ENCODE data around the gene PEX12.

Gene PEX12

DNA sequence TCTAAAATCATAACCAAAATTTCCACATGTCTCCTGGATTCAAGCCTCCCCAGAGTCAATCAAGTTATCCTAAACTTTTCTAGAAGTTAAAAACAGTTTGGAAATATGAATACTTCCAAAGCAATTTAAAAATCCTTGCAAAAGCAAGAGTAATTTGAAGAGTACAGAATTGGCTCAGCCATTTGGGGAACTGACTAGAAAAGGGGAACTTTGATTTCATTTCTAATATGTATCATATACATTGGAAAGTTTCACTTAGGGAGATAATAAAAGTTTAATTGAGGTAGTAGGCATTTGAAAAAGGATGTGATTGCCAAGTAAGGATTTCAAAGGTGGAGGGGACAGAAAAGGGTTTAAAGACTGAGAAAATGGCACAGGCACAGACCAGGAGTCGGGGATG is 31.9 kb downstream of the PEX12 start:
- TF ChIP-seq, protein P1, sequence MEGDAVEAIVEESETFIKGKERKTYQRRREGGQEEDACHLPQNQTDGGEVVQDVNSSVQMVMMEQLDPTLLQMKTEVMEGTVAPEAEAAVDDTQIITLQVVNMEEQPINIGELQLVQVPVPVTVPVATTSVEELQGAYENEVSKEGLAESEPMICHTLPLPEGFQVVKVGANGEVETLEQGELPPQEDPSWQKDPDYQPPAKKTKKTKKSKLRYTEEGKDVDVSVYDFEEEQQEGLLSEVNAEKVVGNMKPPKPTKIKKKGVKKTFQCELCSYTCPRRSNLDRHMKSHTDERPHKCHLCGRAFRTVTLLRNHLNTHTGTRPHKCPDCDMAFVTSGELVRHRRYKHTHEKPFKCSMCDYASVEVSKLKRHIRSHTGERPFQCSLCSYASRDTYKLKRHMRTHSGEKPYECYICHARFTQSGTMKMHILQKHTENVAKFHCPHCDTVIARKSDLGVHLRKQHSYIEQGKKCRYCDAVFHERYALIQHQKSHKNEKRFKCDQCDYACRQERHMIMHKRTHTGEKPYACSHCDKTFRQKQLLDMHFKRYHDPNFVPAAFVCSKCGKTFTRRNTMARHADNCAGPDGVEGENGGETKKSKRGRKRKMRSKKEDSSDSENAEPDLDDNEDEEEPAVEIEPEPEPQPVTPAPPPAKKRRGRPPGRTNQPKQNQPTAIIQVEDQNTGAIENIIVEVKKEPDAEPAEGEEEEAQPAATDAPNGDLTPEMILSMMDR (IDR thresholded peaks at IDR 0.05; ENCODE audit: insufficient read depth, low read length), result no peak
- TF ChIP-seq SPI1 (IDR thresholded peaks at IDR 0.05; ENCODE audit: borderline replicate concordance, low read depth), result peak; percentile 54; the same call in 1 of the 2 replicates
- Histone ChIP-seq H3K27me3 (ENCODE audit: insufficient read depth, poor library complexity, severe bottlenecking) (no peaks in the 10 kb centered on the region), H3K27ac (replicated peaks) (no peak overlapping the region), H3K4me3 (replicated peaks; ENCODE audit: insufficient read depth, low read length) (no peak overlapping the region)
- no peak for DNase-seq (ENCODE audit: low read depth in 1 of 2, low spot score in 1 of 2)

DNA sequence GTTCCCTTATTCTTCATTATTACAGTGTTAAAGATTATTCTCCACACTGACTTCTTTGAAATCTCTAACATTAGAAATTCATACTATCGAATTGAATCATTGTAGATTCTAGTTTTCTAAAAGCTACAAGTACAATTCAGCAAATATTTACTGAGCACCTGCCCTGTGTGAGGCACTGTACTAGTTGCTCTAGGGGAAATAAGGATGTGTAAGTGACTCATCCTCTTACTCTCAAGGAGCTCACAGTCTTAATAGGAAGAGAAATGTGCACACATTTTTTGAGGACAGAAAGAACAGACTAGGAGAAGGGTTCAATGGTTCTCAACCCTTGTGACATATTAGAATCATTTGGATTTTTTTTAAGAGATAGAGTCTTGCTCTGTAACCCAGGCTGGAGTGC is 33.2 kb downstream of the PEX12 start:
- H3K27me3 ChIP-seq (ENCODE audit: insufficient read depth, poor library complexity, severe bottlenecking), result no peaks in the 10 kb centered on the region
- TF ChIP-seq POLR2AphosphoS5 (IDR thresholded peaks at IDR 0.05; ENCODE audit: low read depth), result no peak
- TF ChIP-seq GABPA (IDR thresholded peaks at IDR 0.05; ENCODE audit: low read depth), result no peak
- TF ChIP-seq, protein P2, sequence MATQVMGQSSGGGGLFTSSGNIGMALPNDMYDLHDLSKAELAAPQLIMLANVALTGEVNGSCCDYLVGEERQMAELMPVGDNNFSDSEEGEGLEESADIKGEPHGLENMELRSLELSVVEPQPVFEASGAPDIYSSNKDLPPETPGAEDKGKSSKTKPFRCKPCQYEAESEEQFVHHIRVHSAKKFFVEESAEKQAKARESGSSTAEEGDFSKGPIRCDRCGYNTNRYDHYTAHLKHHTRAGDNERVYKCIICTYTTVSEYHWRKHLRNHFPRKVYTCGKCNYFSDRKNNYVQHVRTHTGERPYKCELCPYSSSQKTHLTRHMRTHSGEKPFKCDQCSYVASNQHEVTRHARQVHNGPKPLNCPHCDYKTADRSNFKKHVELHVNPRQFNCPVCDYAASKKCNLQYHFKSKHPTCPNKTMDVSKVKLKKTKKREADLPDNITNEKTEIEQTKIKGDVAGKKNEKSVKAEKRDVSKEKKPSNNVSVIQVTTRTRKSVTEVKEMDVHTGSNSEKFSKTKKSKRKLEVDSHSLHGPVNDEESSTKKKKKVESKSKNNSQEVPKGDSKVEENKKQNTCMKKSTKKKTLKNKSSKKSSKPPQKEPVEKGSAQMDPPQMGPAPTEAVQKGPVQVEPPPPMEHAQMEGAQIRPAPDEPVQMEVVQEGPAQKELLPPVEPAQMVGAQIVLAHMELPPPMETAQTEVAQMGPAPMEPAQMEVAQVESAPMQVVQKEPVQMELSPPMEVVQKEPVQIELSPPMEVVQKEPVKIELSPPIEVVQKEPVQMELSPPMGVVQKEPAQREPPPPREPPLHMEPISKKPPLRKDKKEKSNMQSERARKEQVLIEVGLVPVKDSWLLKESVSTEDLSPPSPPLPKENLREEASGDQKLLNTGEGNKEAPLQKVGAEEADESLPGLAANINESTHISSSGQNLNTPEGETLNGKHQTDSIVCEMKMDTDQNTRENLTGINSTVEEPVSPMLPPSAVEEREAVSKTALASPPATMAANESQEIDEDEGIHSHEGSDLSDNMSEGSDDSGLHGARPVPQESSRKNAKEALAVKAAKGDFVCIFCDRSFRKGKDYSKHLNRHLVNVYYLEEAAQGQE (IDR thresholded peaks at IDR 0.05; ENCODE audit: insufficient replicate concordance, low read depth), result no peak
- no peak for TF ChIP-seq SPI1 (IDR thresholded peaks at IDR 0.05; ENCODE audit: borderline replicate concordance, low read depth)
- TF ChIP-seq, protein P1 (IDR thresholded peaks at IDR 0.05; ENCODE audit: insufficient read depth, low read length), result no peak
- DNase-seq (ENCODE audit: low read depth in 1 of 2, low spot score in 1 of 2), result no peak
- no peak overlapping the region for H3K27ac ChIP-seq (replicated peaks)
- H3K4me3 ChIP-seq (replicated peaks; ENCODE audit: insufficient read depth, low read length), result no peak overlapping the region

DNA sequence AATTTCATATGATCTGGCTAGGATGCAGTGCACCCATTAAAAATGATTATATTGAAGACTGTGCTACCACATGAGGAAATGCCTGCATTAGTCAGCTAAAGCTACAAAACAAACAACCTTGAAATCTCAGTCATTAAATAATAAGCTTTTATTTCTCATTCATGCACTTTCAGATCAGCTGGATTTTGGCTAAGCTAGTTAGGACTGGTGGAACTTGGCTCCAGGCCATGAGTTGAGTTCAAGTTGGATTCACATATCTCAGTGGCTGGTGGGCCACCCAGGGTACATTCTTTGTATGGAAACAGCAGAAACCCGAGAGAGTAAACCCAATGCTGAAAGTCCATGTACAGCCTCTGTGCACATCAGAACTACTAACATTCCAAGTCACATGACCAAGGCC is 34.5 kb downstream of the PEX12 start:
- H3K27me3 ChIP-seq (ENCODE audit: insufficient read depth, poor library complexity, severe bottlenecking), result no peaks in the 10 kb centered on the region
- no peak overlapping the region for H3K4me3 ChIP-seq (replicated peaks; ENCODE audit: insufficient read depth, low read length)
- H3K27ac ChIP-seq (replicated peaks), result no peak overlapping the region
- TF ChIP-seq SPI1 (IDR thresholded peaks at IDR 0.05; ENCODE audit: borderline replicate concordance, low read depth) (no peak), GABPA (IDR thresholded peaks at IDR 0.05; ENCODE audit: low read depth) (no peak), POLR2AphosphoS5 (IDR thresholded peaks at IDR 0.05; ENCODE audit: low read depth) (no peak)
- TF ChIP-seq, protein P1 (IDR thresholded peaks at IDR 0.05; ENCODE audit: insufficient read depth, low read length), result no peak
- TF ChIP-seq, protein P2 (IDR thresholded peaks at IDR 0.05; ENCODE audit: insufficient replicate concordance, low read depth), result no peak
- no peak for DNase-seq (ENCODE audit: low read depth in 1 of 2, low spot score in 1 of 2)

DNA sequence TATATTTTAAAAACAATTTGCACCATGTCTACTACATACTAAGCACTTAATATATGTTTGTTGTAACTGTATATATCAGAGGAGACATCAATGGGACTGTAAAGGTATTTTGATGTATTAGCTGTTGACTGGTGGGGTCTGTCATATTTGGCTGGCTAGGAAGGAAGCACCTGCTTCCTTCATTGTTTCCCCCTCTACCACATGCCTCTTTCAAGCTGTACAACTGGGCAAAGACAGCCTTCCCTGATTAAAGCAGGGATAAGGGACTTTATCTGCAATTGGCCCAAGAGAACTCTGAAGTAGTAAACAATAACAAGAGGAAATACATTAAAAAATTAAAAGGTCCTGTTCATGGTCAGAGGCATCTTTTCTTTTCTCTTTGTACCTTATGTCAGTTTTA is 35.4 kb downstream of the PEX12 start:
- TF ChIP-seq, protein P2 (IDR thresholded peaks at IDR 0.05; ENCODE audit: insufficient replicate concordance, low read depth), result no peak
- TF ChIP-seq POLR2AphosphoS5 (IDR thresholded peaks at IDR 0.05; ENCODE audit: low read depth), result no peak
- TF ChIP-seq, protein P1 (IDR thresholded peaks at IDR 0.05; ENCODE audit: insufficient read depth, low read length), result no peak
- TF ChIP-seq SPI1 (IDR thresholded peaks at IDR 0.05; ENCODE audit: borderline replicate concordance, low read depth), result no peak
- no peak for TF ChIP-seq GABPA (IDR thresholded peaks at IDR 0.05; ENCODE audit: low read depth)
- no peak for DNase-seq (ENCODE audit: low read depth in 1 of 2, low spot score in 1 of 2)
- Histone ChIP-seq H3K27ac (replicated peaks) (no peak overlapping the region), H3K27me3 (ENCODE audit: insufficient read depth, poor library complexity, severe bottlenecking) (no peaks in the 10 kb centered on the region), H3K4me3 (replicated peaks; ENCODE audit: insufficient read depth, low read length) (no peak overlapping the region)
